ENCODE measurements around the gene ANKS1B.

ANKS1B gene

GRCh38 chr12:98725476-98726247, 1259.1 kb downstream of the ANKS1B start:
- DNase-seq (peak; percentile 65), ATAC-seq (peak; percentile 94)

GRCh38 chr12:98724384-98725155, 1260.2 kb downstream of the ANKS1B start:
- DNase-seq (no peak), ATAC-seq (no peak)

GRCh38 chr12:98721204-98721702, 1263.5 kb downstream of the ANKS1B start:
- DNase-seq (no peak), ATAC-seq (no peak)

- ATAC-seq (no peak), DNase-seq (no peak)
Measured at GRCh38 chr12:98719515-98720504, 1264.9 kb downstream of the ANKS1B start.

- no peak for DNase-seq
- ATAC-seq: no peak
Measured at GRCh38 chr12:98714426-98714825, 1270.3 kb downstream of the ANKS1B start.

GRCh38 chr12:98709022-98709421, 1275.7 kb downstream of the ANKS1B start:
- DNase-seq: no peak
- ATAC-seq: no peak

- no peak for ATAC-seq
Measured at GRCh38 chr12:98701166-98701565, 1283.6 kb downstream of the ANKS1B start.

GRCh38 chr12:98699586-98699985, 1285.2 kb downstream of the ANKS1B start:
- ATAC-seq (no peak), DNase-seq (no peak)

More at GRCh38 chr12:98701166-98701565, 1283.6 kb downstream of the ANKS1B start:
- DNase-seq: no peak

- ATAC-seq: peak; percentile 94
Measured at GRCh38 chr12:98698603-98699463, 1285.9 kb downstream of the ANKS1B start.

GRCh38 chr12:98697209-98697608, 1287.5 kb downstream of the ANKS1B start:
- no peak for ATAC-seq
- DNase-seq: no peak

More at GRCh38 chr12:98698603-98699463, 1285.9 kb downstream of the ANKS1B start:
- DNase-seq: peak; percentile 41

GRCh38 chr12:98696036-98696646, 1288.6 kb downstream of the ANKS1B start:
- ATAC-seq: no peak
- no peak for DNase-seq

- ATAC-seq: no peak
- DNase-seq: no peak
Measured at GRCh38 chr12:98691351-98691750, 1293.4 kb downstream of the ANKS1B start.

- DNase-seq: no peak
- ATAC-seq: no peak
Measured at GRCh38 chr12:98686603-98687002, 1298.1 kb downstream of the ANKS1B start.
